Heart left ventricle (tissue), 16 donors: ENCODE data around the gene EHF. TPM values are rescaled to one million over a fixed set of nuclear protein-coding genes. Genes with fewer than 3 reads are reported as not detected.

Experiments
- ATAC-seq, 4 donors: fragments of 200-7000 bp; cut with Tn5 transposase; one replicate each; pipeline ENCODE4 v1.9.1; 2020 to 2022; ENCODE audit warnings: moderate library complexity in 4 of 4, mild to moderate bottlenecking in 3 of 4, moderate number of reproducible peaks in 1 of 4
- DNase-seq, 5 donors: peaks; one replicate each; pipeline ENCODE4 v3.0.0-alpha.2; 2020
- H3K27ac ChIP-seq, 12 donors: fragments of 200-600 bp; sonication (generic) in 4 of 12; one replicate each; pipeline versions ENCODE4 v1.5.0 to v1.8.0; 2016 to 2022; ENCODE audit warnings: mild to moderate bottlenecking in 2 of 12
- H3K27me3 ChIP-seq, 9 donors: fragments of 200-600 bp; sonication (generic) in 2 of 9; one replicate each; pipeline versions ENCODE4 v1.5.1 to v1.8.0; 2016 to 2022; ENCODE audit warnings: mild to moderate bottlenecking in 3 of 9
- H3K36me3 ChIP-seq, 9 donors: fragments of 200-600 bp; sonication (generic) in 2 of 9; one replicate each; pipeline versions ENCODE4 v1.5.0 to v1.8.0; 2018 to 2022; ENCODE audit warnings: mild to moderate bottlenecking in 2 of 9
- H3K4me1 ChIP-seq, 12 donors: fragments of 200-600 bp; sonication (generic) in 4 of 12; one replicate each; pipeline versions ENCODE4 v1.5.0 to v1.8.0; 2016 to 2022; ENCODE audit warnings: mild to moderate bottlenecking in 3 of 12
- H3K4me3 ChIP-seq, 12 donors: fragments of 200-600 bp; sonication (generic) in 4 of 12; one replicate each; pipeline versions ENCODE4 v1.5.0 to v1.8.0; 2017 to 2022; ENCODE audit warnings: mild to moderate bottlenecking in 9 of 12, moderate library complexity in 4 of 12
- H3K9me3 ChIP-seq, 12 donors: fragments of 200-600 bp; sonication (generic) in 4 of 12; one replicate each; pipeline versions ENCODE4 v1.5.0 to v1.8.0; 2016 to 2022; ENCODE audit warnings: mild to moderate bottlenecking in 1 of 12
- CTCF ChIP-seq, 12 donors: fragments of 200-600 bp; sonication (generic) in 4 of 12; IDR thresholded peaks; one replicate each; pipeline versions ENCODE4 v1.5.0 to v1.8.0; 2018 to 2022; ENCODE audit warnings: antibody characterized with exemption in 12 of 12, mild to moderate bottlenecking in 5 of 12
- POLR2A ChIP-seq, 2 donors: fragments of 450-650 bp; IDR thresholded peaks; one replicate each; pipeline ENCODE4 v1.6.1; 2017; ENCODE audit warnings: antibody characterized with exemption in 2 of 2, mild to moderate bottlenecking in 2 of 2, moderate library complexity in 2 of 2
- WGBS, 4 donors: extraction: QIAGEN DNeasy Blood & Tissue Kit in 2 of 4; methylation state at CpG; one replicate each; pipeline versions ENCODE4 v1.1.5 to v1.1.7; 2013 to 2018; 5-methylcytosine and 5-hydroxymethylcytosine counted together
- intact Hi-C, 10 donors: fragments of 100-400 bp; cut with DNase I; formaldehyde crosslinking; loops; one replicate each; pipeline versions ENCODE4 v1.11.1 to v1.14.2; 2022
- polyA plus RNA-seq, 2 donors: library from polyadenylated mRNA; stranded (reverse); fragments of 200-250 nt; gene quantifications; one replicate each; pipeline ENCODE4 v1.2.3, GENCODE V29; 2013
- total RNA-seq, 9 donors: library from RNA; depleted of rRNA in 2 of 9; stranded (reverse); fragments of >200 nt in 2 of 9; fragmentation: NEBNext Ultra II Directional in 3 of 9; extraction: Animal tissue kit (Norgen Biotek cat#: 25700) in 3 of 9; gene quantifications; one replicate each; pipeline versions ENCODE4 v1.1.0 to v1.2.4, GENCODE V29; 2016 to 2023
- donor health status: ischemic (EF 13 %, LVEDD 7.1; RV severe dilation, severe dysfunction).
- donor health status: healthy with polysubstance abuse.
- donor health status: DM: no; HTN: yes; CAD: no.
- donor health status: DM: no; HTN: no; CAD: no.
- donor health status: ischemic (EF 25% LVEDD 6.9; RV normal size, moderate dysfunction).
- donor health status: ischemic (EF 25% LVEDD 5.7; RV mildly dilated, moderate dysfunction).
- donor health status: healthy.
- donor health status: DM: yes; HTN: yes; CAD: no.
- donor health status: ischemic (EF 35%, LVEDD 5.7; RV mildly dilated, moderate dysfunction).
- donor health status: nonischemic (EF 11% LVEDD 7.7; RV severe dilation, severe dysfunction).
- donor health status: DM: yes; HTN: yes; CAD: no.
- donor health status: PGD.
- donor health status: ischemic (EF 29% LVEDD 5.4; RV normal size, mild dysfunction).
- donor health status: nonischemic (EF 23%, LVEDD 6.1; RV moderate dilation, normal function).

Gene EHF
- total and polyA plus RNA-seq, 11 donors = 0.19 to 1.9 (median 0.67) TPM

GRCh38 chr11:34658071-34659015 is 37.5 kb downstream of the EHF start:
- TF ChIP-seq CTCF (IDR thresholded peaks at IDR 0.05) (no peak), POLR2A (IDR thresholded peaks at IDR 0.05) (no peak)
- H3K9me3 ChIP-seq = no peaks in the 10 kb centered on the region
- intact Hi-C loops = no loop called here
- no peaks in the 10 kb centered on the region for H3K36me3 ChIP-seq
- peaks cover 0 to 10% (median 0%) of the 10 kb centered on the region in 12 donors for H3K4me1 ChIP-seq
- H3K27ac ChIP-seq = no peak overlapping the region
- no peak overlapping the region for H3K4me3 ChIP-seq
- H3K27me3 ChIP-seq = no peaks in the 10 kb centered on the region
- 78 to 86% (median 83%) methylated on average over 14 of the region's 14 CpGs for WGBS, 4 donors
- DNase-seq (no peak), ATAC-seq (no peak)

GRCh38 chr11:34659096-34659733 is 38.3 kb downstream of the EHF start:
- intact Hi-C loops = no loop called here
- DNase-seq (no peak), ATAC-seq (no peak)
- Histone ChIP-seq H3K4me3 (no peak overlapping the region), H3K4me1 (peaks cover 0 to 1% (median 0%) of the 10 kb centered on the region in 12 donors), H3K27me3 (no peaks in the 10 kb centered on the region), H3K27ac (no peak overlapping the region), H3K9me3 (no peaks in the 10 kb centered on the region), H3K36me3 (no peaks in the 10 kb centered on the region)
- no peak for TF ChIP-seq CTCF (IDR thresholded peaks at IDR 0.05)
- 80 to 90% (median 87%) methylated on average over 4 of the region's 4 CpGs for WGBS, 4 donors

- 78 to 83% (median 82%) methylated on average over 7 of the region's 7 CpGs for WGBS, 4 donors
- intact Hi-C loops = loop anchor here in 1 of 10 donors (10.0 kb wide), 1 partner anchor 130 kb away; no protein-coding TSS in a partner anchor
These were observed 44.4 kb downstream of the EHF start for GRCh38 chr11:34665077-34665835.

More at GRCh38 chr11:34665077-34665835, 44.4 kb downstream of the EHF start:
- TF ChIP-seq POLR2A (IDR thresholded peaks at IDR 0.05) = no peak
- no peak for TF ChIP-seq CTCF (IDR thresholded peaks at IDR 0.05)
- Histone ChIP-seq H3K4me1 (no peaks in the 10 kb centered on the region), H3K9me3 (no peaks in the 10 kb centered on the region), H3K4me3 (no peak overlapping the region), H3K36me3 (no peaks in the 10 kb centered on the region), H3K27me3 (no peaks in the 10 kb centered on the region), H3K27ac (no peak overlapping the region)
- ATAC-seq (no peak), DNase-seq (no peak)
